CD1c-positive myeloid dendritic cell (primary cell): ENCODE measurements around the gene GLYATL2.
A peak's percentile ranks its signal among the peaks of the same experiment; 100 is the strongest.

Source experiments
- DNase-seq: peaks from one replicate; pipeline ENCODE4 v3.0.0-alpha.2; 2016; ENCODE audit errors: extremely low spot score

Gene GLYATL2

DNA sequence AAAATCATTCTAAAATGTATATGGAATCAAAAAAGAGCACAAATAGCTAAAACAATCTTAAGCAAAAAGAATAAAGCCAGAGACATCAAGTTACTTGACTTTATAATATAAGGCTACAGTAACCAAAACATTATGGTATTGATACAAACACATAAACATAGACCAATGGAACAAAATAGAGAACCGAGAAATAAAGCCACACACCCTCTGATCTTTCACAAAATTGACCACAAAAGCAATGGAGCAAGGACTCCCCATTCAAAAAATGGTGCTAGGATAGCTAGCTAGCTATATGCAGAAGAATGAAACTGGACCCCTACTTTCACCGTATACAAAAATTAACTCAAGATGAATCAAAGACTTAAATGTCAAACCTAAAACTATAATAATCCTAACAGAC, 43.2 kb downstream of the GLYATL2 start:
- DNase-seq, result no peak

GRCh38 chr11:58796333-58796732, 48.2 kb downstream of the GLYATL2 start:
- DNase-seq, result no peak

DNA sequence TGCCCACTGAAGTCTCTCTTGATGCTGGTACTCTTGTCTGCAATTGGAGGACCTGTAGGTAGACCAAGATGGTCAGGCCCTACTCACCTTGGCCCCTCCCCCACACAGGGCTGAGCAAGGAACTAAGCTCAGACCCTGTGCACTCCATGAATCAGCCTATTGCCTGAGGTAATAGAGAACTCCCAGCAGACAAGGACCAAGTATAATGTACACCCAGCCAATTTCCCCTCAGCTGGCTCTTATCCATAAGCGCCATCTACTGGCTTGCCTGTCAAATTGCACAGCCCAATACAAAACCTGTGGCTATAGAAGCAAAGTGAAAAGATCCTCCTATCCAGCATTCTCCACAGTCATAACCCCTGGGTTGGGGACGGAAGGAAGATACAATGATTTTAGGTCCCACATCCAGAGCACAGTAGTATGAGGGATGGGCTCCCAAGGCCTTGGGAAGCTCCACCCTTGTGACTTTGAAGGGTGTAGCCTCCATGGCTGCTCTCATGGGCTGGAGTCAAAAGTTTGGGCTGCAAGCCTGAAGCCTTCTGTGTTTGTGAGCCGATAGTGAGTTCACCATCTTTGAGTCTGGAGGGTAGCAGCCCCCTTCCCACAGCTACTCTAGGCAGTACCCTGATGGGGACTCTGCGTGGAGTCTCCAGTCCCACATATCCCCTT, 56.0 kb downstream of the GLYATL2 start:
- peak; percentile 68 for DNase-seq

- no peak for DNase-seq
These were observed 56.6 kb downstream of the GLYATL2 start for GRCh38 chr11:58787903-58788302.

DNA sequence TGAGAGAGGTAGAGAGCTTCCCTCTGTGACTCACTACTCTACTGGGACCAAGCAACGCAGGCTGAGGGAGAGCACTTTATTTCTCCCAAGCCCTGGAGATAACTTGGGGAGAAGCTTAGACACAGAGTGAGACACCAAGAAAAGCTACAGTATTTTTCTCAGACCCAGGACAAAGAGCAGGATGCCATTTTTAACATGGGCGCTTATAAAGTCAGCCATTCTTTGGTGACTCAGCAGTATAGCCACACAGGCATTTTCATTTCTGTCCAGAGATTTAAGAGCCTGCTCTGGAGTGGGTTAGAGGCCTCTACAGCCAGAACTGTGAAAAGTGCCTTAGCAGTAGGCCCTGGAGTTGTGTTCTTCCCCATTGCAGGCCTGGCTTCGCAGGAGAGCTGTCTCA, 57.8 kb downstream of the GLYATL2 start:
- DNase-seq, result no peak

DNA sequence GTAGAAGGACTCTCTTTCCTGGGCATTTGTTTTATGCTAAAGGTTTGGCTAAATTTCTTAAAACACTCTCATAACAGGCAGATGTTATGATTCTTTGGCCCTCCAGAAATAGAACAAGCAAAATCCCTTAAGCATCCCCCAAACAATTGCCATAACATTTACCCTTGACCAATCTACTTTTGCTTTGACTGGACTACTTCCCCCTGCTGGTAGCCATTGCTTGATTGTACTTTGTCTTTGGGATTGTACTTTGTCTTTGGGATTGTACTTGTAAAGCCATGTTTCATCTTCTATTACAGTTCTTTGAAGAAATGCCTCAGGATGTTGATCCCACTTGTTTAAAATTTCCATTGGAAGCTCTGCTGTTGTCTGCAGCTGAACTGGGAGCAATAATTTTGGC, 59.5 kb downstream of the GLYATL2 start:
- DNase-seq, result no peak
